ENCODE data around the gene PSMD6.

Gene PSMD6

GRCh38 chr3:63980830-63981498 lies 42.3 kb downstream of the PSMD6 start:
- no peaks in the 10 kb centered on the region for H3K9me3 ChIP-seq (ENCODE audit: control insufficient read depth in 2 of 2, low read length in 2 of 2)
- no peaks in the 10 kb centered on the region for H3K27me3 ChIP-seq (ENCODE audit: control insufficient read depth in 2 of 2, insufficient read depth in 2 of 2, low read length in 2 of 2)
- peaks cover 37 to 51% of the 10 kb centered on the region in 2 donors for H3K36me3 ChIP-seq (ENCODE audit: control insufficient read depth in 2 of 2, insufficient read depth in 2 of 2, low read length in 2 of 2)
- peaks cover 8% of the 10 kb centered on the region in 2 donors for H3K4me1 ChIP-seq (ENCODE audit: control insufficient read depth in 2 of 2, insufficient read depth in 2 of 2, low read length in 2 of 2)
- no peak overlapping the region for H3K9ac ChIP-seq (ENCODE audit: low read depth in 1 of 2, low read length in 2 of 2)
- H3K4me3 ChIP-seq (ENCODE audit: low read length in 2 of 2) = no peak overlapping the region
- H3K27ac ChIP-seq (ENCODE audit: low read depth in 2 of 2, low read length in 2 of 2) = peak overlapping the region in 1 of 2 donors; percentile 2

- no peak overlapping the region for H3K9ac ChIP-seq (ENCODE audit: low read depth in 1 of 2, low read length in 2 of 2)
- peak overlapping the region in 1 of 2 donors; percentile 32 for H3K27ac ChIP-seq (ENCODE audit: low read depth in 2 of 2, low read length in 2 of 2)
- no peaks in the 10 kb centered on the region for H3K27me3 ChIP-seq (ENCODE audit: control insufficient read depth in 2 of 2, insufficient read depth in 2 of 2, low read length in 2 of 2)
- no peaks in the 10 kb centered on the region for H3K9me3 ChIP-seq (ENCODE audit: control insufficient read depth in 2 of 2, low read length in 2 of 2)
- H3K36me3 ChIP-seq (ENCODE audit: control insufficient read depth in 2 of 2, insufficient read depth in 2 of 2, low read length in 2 of 2) = peaks cover 31 to 43% of the 10 kb centered on the region in 2 donors
- peak overlapping the region in 1 of 2 donors; percentile 23 for H3K4me3 ChIP-seq (ENCODE audit: low read length in 2 of 2)
- H3K4me1 ChIP-seq (ENCODE audit: control insufficient read depth in 2 of 2, insufficient read depth in 2 of 2, low read length in 2 of 2) = peaks cover 8% of the 10 kb centered on the region in 2 donors
Observed at GRCh38 chr3:63980019-63980418, 43.3 kb downstream of the PSMD6 start.

GRCh38 chr3:63979093-63979885 lies 44.0 kb downstream of the PSMD6 start:
- H3K27me3 ChIP-seq (ENCODE audit: control insufficient read depth in 2 of 2, insufficient read depth in 2 of 2, low read length in 2 of 2) = no peaks in the 10 kb centered on the region
- no peaks in the 10 kb centered on the region for H3K9me3 ChIP-seq (ENCODE audit: control insufficient read depth in 2 of 2, low read length in 2 of 2)
- H3K4me1 ChIP-seq (ENCODE audit: control insufficient read depth in 2 of 2, insufficient read depth in 2 of 2, low read length in 2 of 2) = peaks cover 8% of the 10 kb centered on the region in 2 donors
- no peak overlapping the region for H3K9ac ChIP-seq (ENCODE audit: low read depth in 1 of 2, low read length in 2 of 2)
- peak overlapping the region in 1 of 2 donors; percentile 12 for H3K27ac ChIP-seq (ENCODE audit: low read depth in 2 of 2, low read length in 2 of 2)
- peak overlapping the region in 1 of 2 donors; percentile 23 for H3K4me3 ChIP-seq (ENCODE audit: low read length in 2 of 2)
- peaks cover 28 to 35% of the 10 kb centered on the region in 2 donors for H3K36me3 ChIP-seq (ENCODE audit: control insufficient read depth in 2 of 2, insufficient read depth in 2 of 2, low read length in 2 of 2)

GRCh38 chr3:63977893-63978292 lies 45.4 kb downstream of the PSMD6 start:
- Histone ChIP-seq H3K27me3 (ENCODE audit: control insufficient read depth in 2 of 2, insufficient read depth in 2 of 2, low read length in 2 of 2) (no peaks in the 10 kb centered on the region), H3K4me1 (ENCODE audit: control insufficient read depth in 2 of 2, insufficient read depth in 2 of 2, low read length in 2 of 2) (peaks cover 8 to 9% of the 10 kb centered on the region in 2 donors), H3K9ac (ENCODE audit: low read depth in 1 of 2, low read length in 2 of 2) (no peak overlapping the region), H3K4me3 (ENCODE audit: low read length in 2 of 2) (no peak overlapping the region), H3K27ac (ENCODE audit: low read depth in 2 of 2, low read length in 2 of 2) (no peak overlapping the region), H3K9me3 (ENCODE audit: control insufficient read depth in 2 of 2, low read length in 2 of 2) (no peaks in the 10 kb centered on the region), H3K36me3 (ENCODE audit: control insufficient read depth in 2 of 2, insufficient read depth in 2 of 2, low read length in 2 of 2) (peaks cover 25 to 32% of the 10 kb centered on the region in 2 donors)

- H3K27me3 ChIP-seq (ENCODE audit: control insufficient read depth in 2 of 2, insufficient read depth in 2 of 2, low read length in 2 of 2) = no peaks in the 10 kb centered on the region
- H3K27ac ChIP-seq (ENCODE audit: low read depth in 2 of 2, low read length in 2 of 2) = no peak overlapping the region
- H3K36me3 ChIP-seq (ENCODE audit: control insufficient read depth in 2 of 2, insufficient read depth in 2 of 2, low read length in 2 of 2) = peaks cover 19 to 22% of the 10 kb centered on the region in 2 donors
- H3K4me3 ChIP-seq (ENCODE audit: low read length in 2 of 2) = no peak overlapping the region
- H3K9me3 ChIP-seq (ENCODE audit: control insufficient read depth in 2 of 2, low read length in 2 of 2) = no peaks in the 10 kb centered on the region
- peaks cover 8 to 20% of the 10 kb centered on the region in 2 donors for H3K4me1 ChIP-seq (ENCODE audit: control insufficient read depth in 2 of 2, insufficient read depth in 2 of 2, low read length in 2 of 2)
- no peak overlapping the region for H3K9ac ChIP-seq (ENCODE audit: low read depth in 1 of 2, low read length in 2 of 2)
Observed at GRCh38 chr3:63976872-63977200, 46.5 kb downstream of the PSMD6 start.

- H3K4me3 ChIP-seq (ENCODE audit: low read length in 2 of 2) = no peak overlapping the region
- peaks cover 19 to 20% of the 10 kb centered on the region in 2 donors for H3K36me3 ChIP-seq (ENCODE audit: control insufficient read depth in 2 of 2, insufficient read depth in 2 of 2, low read length in 2 of 2)
- no peak overlapping the region for H3K9ac ChIP-seq (ENCODE audit: low read depth in 1 of 2, low read length in 2 of 2)
- no peaks in the 10 kb centered on the region for H3K9me3 ChIP-seq (ENCODE audit: control insufficient read depth in 2 of 2, low read length in 2 of 2)
- H3K4me1 ChIP-seq (ENCODE audit: control insufficient read depth in 2 of 2, insufficient read depth in 2 of 2, low read length in 2 of 2) = peaks cover 9 to 20% of the 10 kb centered on the region in 2 donors
- H3K27ac ChIP-seq (ENCODE audit: low read depth in 2 of 2, low read length in 2 of 2) = no peak overlapping the region
- H3K27me3 ChIP-seq (ENCODE audit: control insufficient read depth in 2 of 2, insufficient read depth in 2 of 2, low read length in 2 of 2) = no peaks in the 10 kb centered on the region
Observed at GRCh38 chr3:63976161-63976871, 47.0 kb downstream of the PSMD6 start.

GRCh38 chr3:63975723-63976122 lies 47.6 kb downstream of the PSMD6 start:
- Histone ChIP-seq H3K9ac (ENCODE audit: low read depth in 1 of 2, low read length in 2 of 2) (no peak overlapping the region), H3K9me3 (ENCODE audit: control insufficient read depth in 2 of 2, low read length in 2 of 2) (no peaks in the 10 kb centered on the region), H3K36me3 (ENCODE audit: control insufficient read depth in 2 of 2, insufficient read depth in 2 of 2, low read length in 2 of 2) (peaks cover 13 to 14% of the 10 kb centered on the region in 2 donors), H3K4me3 (ENCODE audit: low read length in 2 of 2) (no peak overlapping the region), H3K27me3 (ENCODE audit: control insufficient read depth in 2 of 2, insufficient read depth in 2 of 2, low read length in 2 of 2) (no peaks in the 10 kb centered on the region), H3K4me1 (ENCODE audit: control insufficient read depth in 2 of 2, insufficient read depth in 2 of 2, low read length in 2 of 2) (peaks cover 12 to 25% of the 10 kb centered on the region in 2 donors), H3K27ac (ENCODE audit: low read depth in 2 of 2, low read length in 2 of 2) (no peak overlapping the region)

GRCh38 chr3:63974451-63974850 lies 48.8 kb downstream of the PSMD6 start:
- no peaks in the 10 kb centered on the region for H3K9me3 ChIP-seq (ENCODE audit: control insufficient read depth in 2 of 2, low read length in 2 of 2)
- peaks cover 16 to 38% of the 10 kb centered on the region in 2 donors for H3K4me1 ChIP-seq (ENCODE audit: control insufficient read depth in 2 of 2, insufficient read depth in 2 of 2, low read length in 2 of 2)
- H3K27ac ChIP-seq (ENCODE audit: low read depth in 2 of 2, low read length in 2 of 2) = no peak overlapping the region
- H3K27me3 ChIP-seq (ENCODE audit: control insufficient read depth in 2 of 2, insufficient read depth in 2 of 2, low read length in 2 of 2) = no peaks in the 10 kb centered on the region
- H3K4me3 ChIP-seq (ENCODE audit: low read length in 2 of 2) = no peak overlapping the region
- H3K36me3 ChIP-seq (ENCODE audit: control insufficient read depth in 2 of 2, insufficient read depth in 2 of 2, low read length in 2 of 2) = peaks cover 4 to 6% of the 10 kb centered on the region in 2 donors
- H3K9ac ChIP-seq (ENCODE audit: low read depth in 1 of 2, low read length in 2 of 2) = no peak overlapping the region

- no peak overlapping the region for H3K9ac ChIP-seq (ENCODE audit: low read depth in 1 of 2, low read length in 2 of 2)
- H3K4me3 ChIP-seq (ENCODE audit: low read length in 2 of 2) = no peak overlapping the region
- peaks cover 22 to 39% of the 10 kb centered on the region in 2 donors for H3K4me1 ChIP-seq (ENCODE audit: control insufficient read depth in 2 of 2, insufficient read depth in 2 of 2, low read length in 2 of 2)
- H3K27me3 ChIP-seq (ENCODE audit: control insufficient read depth in 2 of 2, insufficient read depth in 2 of 2, low read length in 2 of 2) = no peaks in the 10 kb centered on the region
- no peaks in the 10 kb centered on the region for H3K9me3 ChIP-seq (ENCODE audit: control insufficient read depth in 2 of 2, low read length in 2 of 2)
- H3K27ac ChIP-seq (ENCODE audit: low read depth in 2 of 2, low read length in 2 of 2) = no peak overlapping the region
- H3K36me3 ChIP-seq (ENCODE audit: control insufficient read depth in 2 of 2, insufficient read depth in 2 of 2, low read length in 2 of 2) = peaks cover 4 to 6% of the 10 kb centered on the region in 2 donors
Observed at GRCh38 chr3:63973406-63973805, 49.9 kb downstream of the PSMD6 start.

GRCh38 chr3:63972987-63973386 lies 50.3 kb downstream of the PSMD6 start:
- Histone ChIP-seq H3K4me1 (ENCODE audit: control insufficient read depth in 2 of 2, insufficient read depth in 2 of 2, low read length in 2 of 2) (peaks cover 24 to 43% of the 10 kb centered on the region in 2 donors), H3K36me3 (ENCODE audit: control insufficient read depth in 2 of 2, insufficient read depth in 2 of 2, low read length in 2 of 2) (peaks cover 4 to 6% of the 10 kb centered on the region in 2 donors), H3K27me3 (ENCODE audit: control insufficient read depth in 2 of 2, insufficient read depth in 2 of 2, low read length in 2 of 2) (no peaks in the 10 kb centered on the region), H3K9me3 (ENCODE audit: control insufficient read depth in 2 of 2, low read length in 2 of 2) (no peaks in the 10 kb centered on the region), H3K9ac (ENCODE audit: low read depth in 1 of 2, low read length in 2 of 2) (no peak overlapping the region), H3K27ac (ENCODE audit: low read depth in 2 of 2, low read length in 2 of 2) (no peak overlapping the region), H3K4me3 (ENCODE audit: low read length in 2 of 2) (no peak overlapping the region)
